Esophagus squamous epithelium (tissue), 4 donors: ENCODE results near the gene KCNH3.

Experiments
- POLR2A ChIP-seq, 4 donors: fragments of 450-650 bp; IDR thresholded peaks; one replicate each; pipeline ENCODE4 v1.6.1; 2017; ENCODE audit warnings: antibody characterized with exemption in 4 of 4, mild to moderate bottlenecking in 4 of 4, moderate library complexity in 3 of 4
- TF ChIP-seq, protein P1 (sequence below), 6 experiments: fragments of 450-650 bp in 4 of 6; fragments of 200-600 bp in 2 of 6; sonication (generic) in 2 of 6; IDR thresholded peaks; one replicate each; pipeline ENCODE4 v1.5.1; 2016 to 2019; ENCODE audit warnings: antibody characterized with exemption in 6 of 6, mild to moderate bottlenecking in 4 of 6, moderate library complexity in 4 of 6

GRCh38 chr12:49503674-49504180 lies 35.1 kb upstream of the KCNH3 start:
- TF ChIP-seq POLR2A (IDR thresholded peaks at IDR 0.05), result no peak
- TF ChIP-seq, protein P1, sequence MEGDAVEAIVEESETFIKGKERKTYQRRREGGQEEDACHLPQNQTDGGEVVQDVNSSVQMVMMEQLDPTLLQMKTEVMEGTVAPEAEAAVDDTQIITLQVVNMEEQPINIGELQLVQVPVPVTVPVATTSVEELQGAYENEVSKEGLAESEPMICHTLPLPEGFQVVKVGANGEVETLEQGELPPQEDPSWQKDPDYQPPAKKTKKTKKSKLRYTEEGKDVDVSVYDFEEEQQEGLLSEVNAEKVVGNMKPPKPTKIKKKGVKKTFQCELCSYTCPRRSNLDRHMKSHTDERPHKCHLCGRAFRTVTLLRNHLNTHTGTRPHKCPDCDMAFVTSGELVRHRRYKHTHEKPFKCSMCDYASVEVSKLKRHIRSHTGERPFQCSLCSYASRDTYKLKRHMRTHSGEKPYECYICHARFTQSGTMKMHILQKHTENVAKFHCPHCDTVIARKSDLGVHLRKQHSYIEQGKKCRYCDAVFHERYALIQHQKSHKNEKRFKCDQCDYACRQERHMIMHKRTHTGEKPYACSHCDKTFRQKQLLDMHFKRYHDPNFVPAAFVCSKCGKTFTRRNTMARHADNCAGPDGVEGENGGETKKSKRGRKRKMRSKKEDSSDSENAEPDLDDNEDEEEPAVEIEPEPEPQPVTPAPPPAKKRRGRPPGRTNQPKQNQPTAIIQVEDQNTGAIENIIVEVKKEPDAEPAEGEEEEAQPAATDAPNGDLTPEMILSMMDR (IDR thresholded peaks at IDR 0.05), result no peak
